Sigmoid colon (tissue), 4 donors: ENCODE data around the gene ASAP2.

Experiments used
- CTCF ChIP-seq, 4 experiments: fragments of 450-650 bp in 3 of 4; fragments of 200-600 bp in 1 of 4; IDR thresholded peaks; one replicate each; pipeline ENCODE4 v1.5.1; 2016 to 2019; ENCODE audit warnings: antibody characterized with exemption in 4 of 4, mild to moderate bottlenecking in 3 of 4, moderate library complexity in 2 of 4
- POLR2A ChIP-seq, 2 donors: fragments of 450-650 bp; IDR thresholded peaks; one replicate each; pipeline ENCODE4 v1.6.1; 2016; ENCODE audit warnings: antibody characterized with exemption in 2 of 2, mild to moderate bottlenecking in 2 of 2, moderate library complexity in 2 of 2
- POLR2AphosphoS5 ChIP-seq, 4 donors: sonication (generic); formaldehyde crosslinking; IDR thresholded peaks; one replicate each; pipeline ENCODE4 v1.6.1; 2017; ENCODE audit warnings: antibody characterized with exemption in 4 of 4

GRCh38 chr2:9196637-9197036 is 10.0 kb upstream of the ASAP2 start:
- no peak for TF ChIP-seq CTCF (IDR thresholded peaks at IDR 0.05)
- TF ChIP-seq POLR2A (IDR thresholded peaks at IDR 0.05) = no peak
- no peak for TF ChIP-seq POLR2AphosphoS5 (IDR thresholded peaks at IDR 0.05)
